Measurements from ENCODE around the gene MCC. TPM values are rescaled to one million over a fixed set of nuclear protein-coding genes. Genes with fewer than 3 reads are reported as not detected.

Gene MCC
- total RNA-seq, 4 donors from 2014 or later, result 1.2 to 133 (median 8.5) TPM

DNA sequence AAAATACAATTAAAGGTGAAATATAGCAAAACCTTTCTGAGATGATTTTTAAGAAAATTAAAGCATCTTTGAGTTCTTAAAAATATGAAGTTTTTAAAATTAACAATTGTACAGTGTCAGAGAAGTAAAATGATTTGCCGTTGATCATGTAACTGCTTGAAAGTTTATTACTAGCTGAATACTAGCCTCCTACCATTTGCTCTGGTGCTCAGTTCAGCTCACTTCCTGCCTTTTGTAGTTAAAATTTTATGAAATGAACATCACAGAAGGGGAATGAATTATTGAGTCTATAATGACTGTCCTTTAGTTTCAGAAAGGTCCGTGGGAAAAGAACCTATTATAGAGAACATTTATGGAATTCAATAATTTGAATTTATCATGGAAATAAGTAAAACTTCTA lies 34.9 kb upstream of the MCC start:
- no peak overlapping the region for H3K4me3 ChIP-seq
- DNase-seq, result no peak
- TF ChIP-seq POLR2A (IDR thresholded peaks at IDR 0.05) (no peak), CTCF (IDR thresholded peaks at IDR 0.05) (no peak)

DNA sequence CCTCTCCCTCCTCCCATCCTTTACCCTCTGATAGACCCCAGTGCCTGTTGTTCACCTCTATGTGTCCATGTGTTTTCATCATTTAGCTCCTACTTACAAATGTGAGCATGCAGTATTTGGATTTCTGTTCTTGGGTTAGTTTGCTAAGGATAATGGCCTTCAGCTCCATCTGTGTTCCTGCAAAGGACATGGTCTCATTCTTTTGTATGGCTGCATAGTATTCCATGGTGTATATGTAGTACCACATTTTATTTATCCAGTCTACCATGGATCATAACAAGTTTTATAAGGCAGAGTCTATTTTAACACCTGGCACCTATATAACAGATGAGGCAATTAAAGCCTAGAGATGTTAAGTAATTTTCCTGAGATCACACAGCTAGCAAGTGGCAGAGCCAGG lies 32.6 kb upstream of the MCC start:
- H3K4me1 ChIP-seq, result peaks cover 0 to 7% (median 2%) of the 10 kb centered on the region in 4 donors
- no peak overlapping the region for H3K4me3 ChIP-seq
- no peak for TF ChIP-seq CTCF (IDR thresholded peaks at IDR 0.05)
- TF ChIP-seq POLR2A (IDR thresholded peaks at IDR 0.05), result no peak
- DNase-seq, result no peak
- no peaks in the 10 kb centered on the region for H3K27me3 ChIP-seq
- no peaks in the 10 kb centered on the region for H3K9me3 ChIP-seq
- no peak overlapping the region for H3K27ac ChIP-seq
- H3K36me3 ChIP-seq, result no peaks in the 10 kb centered on the region

More for the DNA sequence above, 34.9 kb upstream of the MCC start:
- peaks cover 0 to 5% (median 0%) of the 10 kb centered on the region in 4 donors for H3K4me1 ChIP-seq
- no peak overlapping the region for H3K27ac ChIP-seq
- no peaks in the 10 kb centered on the region for H3K27me3 ChIP-seq
- H3K9me3 ChIP-seq, result no peaks in the 10 kb centered on the region
- H3K36me3 ChIP-seq, result no peaks in the 10 kb centered on the region

DNA sequence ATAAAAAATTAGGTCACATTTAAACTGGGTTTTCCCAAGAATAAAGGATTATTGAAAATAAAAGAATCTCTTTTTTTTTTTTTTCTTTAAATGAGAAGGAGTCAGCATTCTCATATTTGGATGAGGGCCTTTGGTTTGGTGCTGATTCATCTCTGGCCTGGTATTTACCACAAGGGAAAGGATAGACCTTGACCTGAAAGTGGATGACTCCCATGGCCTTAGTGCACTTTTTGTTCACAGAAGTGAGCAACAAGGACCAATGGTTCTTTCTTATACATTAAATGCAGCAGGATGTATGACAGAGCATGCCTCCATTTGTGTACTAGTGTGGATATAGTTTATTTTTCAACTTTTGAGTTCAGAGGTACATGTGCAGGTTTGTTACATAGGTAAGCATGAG lies 32.2 kb upstream of the MCC start:
- TF ChIP-seq POLR2A (IDR thresholded peaks at IDR 0.05), result no peak
- no peak for TF ChIP-seq CTCF (IDR thresholded peaks at IDR 0.05)
- H3K9me3 ChIP-seq, result no peaks in the 10 kb centered on the region

GRCh38 chr5:113519412-113519811 lies 31.2 kb upstream of the MCC start:
- DNase-seq, result no peak
- TF ChIP-seq POLR2A (IDR thresholded peaks at IDR 0.05) (no peak), CTCF (IDR thresholded peaks at IDR 0.05) (no peak)
- Histone ChIP-seq H3K4me3 (no peak overlapping the region), H3K27me3 (no peaks in the 10 kb centered on the region), H3K27ac (no peak overlapping the region), H3K36me3 (no peaks in the 10 kb centered on the region), H3K4me1 (peaks cover 0 to 22% (median 3%) of the 10 kb centered on the region in 4 donors), H3K9me3 (no peaks in the 10 kb centered on the region)

More for the DNA sequence above, 32.2 kb upstream of the MCC start:
- H3K27me3 ChIP-seq, result no peaks in the 10 kb centered on the region
- H3K4me3 ChIP-seq, result no peak overlapping the region
- no peak overlapping the region for H3K27ac ChIP-seq
- DNase-seq, result no peak
- no peaks in the 10 kb centered on the region for H3K36me3 ChIP-seq
- H3K4me1 ChIP-seq, result peaks cover 0 to 12% (median 2%) of the 10 kb centered on the region in 4 donors

DNA sequence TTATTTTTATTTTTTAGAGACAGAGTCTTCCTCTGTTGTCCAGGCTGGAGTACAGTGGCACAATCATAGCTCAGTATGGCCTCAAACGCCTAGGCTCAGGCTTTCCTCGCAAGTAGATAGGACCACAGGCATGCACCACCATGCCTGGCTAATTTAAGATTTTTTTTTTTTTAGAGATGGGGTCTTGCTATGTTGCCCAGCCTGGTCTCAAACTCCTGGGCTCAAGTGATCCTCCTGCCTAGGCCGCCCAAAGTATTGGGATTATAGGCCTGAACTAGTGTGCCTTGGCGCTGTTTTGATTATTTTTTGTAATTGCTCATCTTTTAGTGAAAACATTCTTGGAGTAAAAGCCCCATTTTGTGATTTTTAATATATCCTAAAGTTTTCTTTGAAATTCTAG lies 30.6 kb upstream of the MCC start:
- no peak for TF ChIP-seq POLR2A (IDR thresholded peaks at IDR 0.05)
- no peak for TF ChIP-seq CTCF (IDR thresholded peaks at IDR 0.05)
- no peak overlapping the region for H3K4me3 ChIP-seq
- H3K4me1 ChIP-seq, result peaks cover 0 to 23% (median 2%) of the 10 kb centered on the region in 4 donors
- no peaks in the 10 kb centered on the region for H3K9me3 ChIP-seq
- H3K27ac ChIP-seq, result no peak overlapping the region
- no peaks in the 10 kb centered on the region for H3K27me3 ChIP-seq
- no peaks in the 10 kb centered on the region for H3K36me3 ChIP-seq
- no peak for DNase-seq

DNA sequence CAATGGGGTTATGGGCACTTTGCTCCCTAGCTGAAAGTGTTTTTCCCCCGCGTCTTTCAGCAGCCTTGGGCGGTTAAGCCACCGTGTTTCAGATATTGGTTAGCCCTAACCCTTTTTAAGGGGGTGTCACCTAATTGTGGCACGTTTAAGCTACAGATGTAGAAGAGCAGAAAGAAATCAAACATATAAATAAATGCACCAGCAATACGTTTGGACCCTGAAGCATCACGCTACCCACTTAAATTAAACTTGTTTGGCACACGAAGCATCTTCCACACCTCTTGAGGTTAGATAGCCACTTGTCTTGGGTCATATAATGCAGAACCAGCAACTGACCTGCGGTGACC lies 26.0 kb upstream of the MCC start:
- TF ChIP-seq POLR2A (IDR thresholded peaks at IDR 0.05) (no peak), CTCF (IDR thresholded peaks at IDR 0.05) (no peak)
- no peak for DNase-seq
- H3K27ac ChIP-seq, result peak overlapping the region; percentile 79 to 89 (median 87)
- peaks cover 0 to 23% (median 2%) of the 10 kb centered on the region in 4 donors for H3K4me1 ChIP-seq
- no peaks in the 10 kb centered on the region for H3K27me3 ChIP-seq
- H3K9me3 ChIP-seq, result no peaks in the 10 kb centered on the region
- H3K36me3 ChIP-seq, result no peaks in the 10 kb centered on the region
- H3K4me3 ChIP-seq, result peak overlapping the region; percentile 60 to 81 (median 74)
